NCI-H446 (cell line): ENCODE data around the gene PREX1.

Source experiments
- DNase-seq, 2 experiments: peaks; one replicate each; lab custom pipeline; 2025; lab: John Stamatoyannopoulos, UW

The PREX1 gene

DNA sequence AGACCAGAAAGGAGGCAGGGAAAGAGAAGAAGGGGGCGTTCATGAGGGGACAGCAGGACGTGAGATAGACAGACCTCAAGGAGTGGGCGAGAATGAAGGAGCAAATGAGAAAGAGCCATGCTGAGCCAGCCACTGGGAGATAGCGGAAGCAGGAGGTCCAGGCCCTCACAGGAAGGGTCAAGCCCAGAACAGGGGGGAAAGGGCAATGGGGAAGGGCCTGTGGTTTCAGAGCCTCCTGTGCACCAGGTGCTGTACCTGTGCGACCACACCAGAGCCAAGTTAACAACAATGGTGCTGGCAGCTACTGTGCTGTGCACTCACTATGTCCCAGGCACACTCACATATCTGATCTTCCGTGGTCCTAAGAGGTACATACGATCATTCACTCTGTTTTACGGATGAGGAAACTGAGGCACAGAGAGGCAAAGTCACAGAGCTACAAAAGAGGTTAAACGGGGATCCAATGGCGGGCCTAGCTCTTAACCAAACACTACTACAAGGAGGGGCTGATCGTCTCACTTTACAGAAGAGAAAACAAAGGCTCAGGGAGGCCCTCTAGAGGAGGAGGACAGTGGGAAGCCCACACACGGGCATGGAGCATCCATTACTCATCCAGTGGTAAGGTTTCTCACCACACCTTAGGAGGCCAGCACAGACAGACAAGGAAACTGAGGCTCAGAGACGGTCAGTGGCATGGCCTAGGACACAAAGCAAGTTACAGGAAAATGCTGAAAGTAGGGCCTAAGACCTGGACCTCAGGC, 129.1 kb downstream of the PREX1 start:
- DNase-seq = no peak

- DNase-seq = peak in 1 of 2 experiments; percentile 70
Measured at GRCh38 chr20:48697845-48698491, 129.8 kb downstream of the PREX1 start.

GRCh38 chr20:48696671-48697070, 131.1 kb downstream of the PREX1 start:
- DNase-seq = no peak

- DNase-seq = no peak
Measured at GRCh38 chr20:48695738-48696137, 132.1 kb downstream of the PREX1 start.

DNA sequence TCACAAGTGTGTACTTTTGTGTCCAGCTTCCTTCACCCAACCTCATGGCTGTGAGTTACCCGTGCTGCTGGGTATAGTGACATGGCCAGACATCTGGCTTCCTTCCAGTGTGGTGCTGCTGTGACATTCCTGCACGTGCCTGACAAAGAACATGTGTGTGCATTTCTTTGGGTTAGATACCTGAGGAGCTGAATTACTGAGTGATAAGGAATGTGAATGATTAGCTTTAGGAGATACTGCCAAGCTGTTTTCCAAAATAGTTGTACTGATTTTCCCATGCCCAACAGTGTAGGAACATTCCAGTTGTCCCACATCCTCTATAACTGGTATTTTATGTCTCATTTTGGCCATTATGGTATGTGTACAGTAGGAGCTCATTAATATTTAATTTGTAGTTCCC, 132.5 kb downstream of the PREX1 start:
- DNase-seq = no peak

- DNase-seq = no peak
Measured at GRCh38 chr20:48694381-48694865, 133.4 kb downstream of the PREX1 start.

DNA sequence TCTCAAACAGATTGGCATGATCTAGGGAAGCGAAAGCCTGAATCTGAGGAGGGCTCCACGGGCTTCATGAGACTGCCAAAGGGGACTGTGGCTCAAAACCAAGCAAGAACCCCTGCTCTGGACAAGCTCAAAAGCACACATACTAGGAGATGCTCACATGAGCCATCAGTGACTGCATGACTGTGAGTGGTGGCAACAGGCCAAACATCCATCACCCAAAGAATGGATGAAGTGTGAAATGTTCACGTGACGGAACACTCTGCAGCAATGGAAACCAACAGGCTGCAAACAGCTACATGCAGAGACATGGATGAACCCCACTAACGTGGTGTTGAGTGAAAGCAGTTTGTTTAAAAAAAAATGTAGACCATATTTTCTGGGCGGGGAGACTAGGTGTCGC, 136.3 kb downstream of the PREX1 start:
- DNase-seq = no peak

DNA sequence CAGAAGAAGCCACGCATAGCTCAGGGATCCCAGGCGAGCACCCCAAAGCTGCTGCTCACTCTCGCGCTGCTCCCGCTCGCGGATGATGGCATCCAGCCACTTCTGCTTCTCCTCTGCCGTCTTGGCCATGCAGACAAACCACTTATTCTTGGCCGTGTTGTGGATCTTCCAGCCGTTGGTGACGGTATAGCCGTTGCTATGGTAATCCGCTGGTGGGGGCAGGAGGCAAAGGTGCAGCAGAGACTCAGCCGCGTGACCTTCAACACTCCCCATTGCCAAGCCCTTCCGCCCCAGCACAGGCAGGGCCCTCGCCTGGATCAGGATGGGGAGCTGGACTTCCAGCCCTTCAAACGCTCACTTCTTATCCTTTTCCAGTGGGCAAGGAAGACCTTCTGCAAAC, 136.9 kb downstream of the PREX1 start:
- DNase-seq = no peak

DNA sequence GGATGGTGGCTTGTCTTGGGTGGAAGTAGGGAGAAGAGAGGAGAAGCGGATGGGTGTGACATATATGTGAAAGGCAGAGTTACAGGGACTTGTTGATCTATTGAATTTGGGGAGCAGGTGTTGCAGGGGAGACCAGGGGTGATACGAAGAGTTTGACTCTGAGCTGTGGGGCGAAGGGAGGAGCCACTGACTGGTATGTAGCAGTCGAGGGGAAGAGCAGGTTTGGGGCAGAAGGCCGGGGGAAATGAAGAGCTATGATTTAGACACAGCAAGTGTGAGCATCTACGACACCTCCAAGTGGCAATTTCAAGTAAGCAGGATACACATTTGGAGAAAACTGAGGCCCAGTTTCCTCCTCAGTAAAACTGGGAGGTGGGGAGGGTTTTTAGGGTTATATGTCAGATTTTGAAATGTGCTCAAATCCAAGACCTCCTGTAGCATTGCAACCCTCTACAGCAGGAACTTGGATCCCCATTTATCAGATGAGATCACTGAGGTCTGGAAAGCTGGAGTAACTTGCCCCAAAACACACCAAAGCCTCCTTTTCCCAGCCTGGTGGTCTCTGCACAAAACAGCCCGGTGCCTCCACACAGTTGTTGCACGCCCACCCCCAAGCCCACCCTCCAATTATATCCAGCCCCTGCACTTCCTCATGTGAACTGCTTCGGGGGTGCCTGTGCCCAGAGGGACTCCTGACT, 137.8 kb downstream of the PREX1 start:
- DNase-seq = no peak

- DNase-seq = no peak
Measured at GRCh38 chr20:48689388-48689787, 138.4 kb downstream of the PREX1 start.

DNA sequence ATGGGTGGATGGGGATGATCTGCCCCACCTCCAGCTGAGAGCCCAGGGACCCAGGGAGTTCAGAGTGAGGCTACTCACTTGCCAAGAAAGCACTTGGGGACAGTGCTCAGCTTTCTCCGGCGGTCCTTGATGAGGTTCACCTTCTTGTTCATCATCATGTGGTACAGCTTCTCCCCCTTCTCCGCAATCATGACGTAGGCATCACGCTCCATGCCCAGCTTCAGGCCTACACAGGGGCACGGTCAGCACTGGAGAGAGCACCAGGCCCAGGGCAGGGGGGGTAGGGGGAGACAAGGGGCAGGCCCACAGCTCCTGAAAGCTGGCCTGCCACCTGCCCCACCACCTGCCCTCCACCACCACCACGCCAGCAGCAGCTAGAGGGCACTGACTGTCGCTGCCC, 139.2 kb downstream of the PREX1 start:
- DNase-seq = no peak

GRCh38 chr20:48687117-48687800, 140.5 kb downstream of the PREX1 start:
- no peak for DNase-seq

DNA sequence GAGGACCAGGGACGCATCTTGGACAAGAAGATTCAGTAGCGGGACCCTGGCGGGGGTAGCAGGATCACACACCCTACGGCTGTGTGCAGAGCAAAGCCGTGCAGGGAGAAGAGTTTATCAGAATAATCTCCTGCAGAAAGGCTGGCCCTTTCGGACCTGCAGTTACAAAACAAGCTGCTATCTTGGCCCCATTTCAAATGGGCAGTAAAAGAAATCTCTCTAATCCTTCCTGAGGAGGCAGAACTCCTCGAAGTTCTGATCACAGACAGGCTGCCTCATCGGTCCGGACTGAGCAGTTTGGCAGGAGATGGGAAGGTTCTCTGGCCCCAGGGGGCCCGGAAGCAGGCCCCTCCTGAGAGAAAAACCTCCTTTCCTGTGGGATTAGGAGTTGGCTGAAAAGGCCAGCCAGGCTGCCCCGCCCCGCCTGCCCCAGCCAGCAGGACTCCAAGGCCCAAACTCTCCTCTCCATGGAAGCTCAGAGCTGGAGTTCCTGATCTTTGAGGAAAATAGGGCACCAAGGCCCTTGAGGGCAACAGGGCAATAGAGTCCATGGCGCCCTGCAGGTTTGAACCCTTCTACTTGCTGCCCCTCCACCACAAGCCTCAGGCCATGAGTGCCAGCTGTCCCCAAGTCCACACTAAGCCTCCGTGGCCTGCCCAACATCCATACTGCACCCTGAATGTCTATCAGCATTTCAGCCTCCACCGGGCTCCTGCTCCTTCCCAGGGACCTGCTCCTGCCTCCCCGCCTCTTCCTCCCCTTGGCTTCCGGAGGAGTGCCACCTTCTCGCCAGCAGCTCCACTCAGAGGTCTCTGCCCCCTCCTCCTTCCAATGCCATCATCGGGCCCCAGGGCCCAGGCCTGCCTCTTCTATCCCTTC, 141.3 kb downstream of the PREX1 start:
- no peak for DNase-seq

GRCh38 chr20:48685300-48685699, 142.5 kb downstream of the PREX1 start:
- DNase-seq = no peak

DNA sequence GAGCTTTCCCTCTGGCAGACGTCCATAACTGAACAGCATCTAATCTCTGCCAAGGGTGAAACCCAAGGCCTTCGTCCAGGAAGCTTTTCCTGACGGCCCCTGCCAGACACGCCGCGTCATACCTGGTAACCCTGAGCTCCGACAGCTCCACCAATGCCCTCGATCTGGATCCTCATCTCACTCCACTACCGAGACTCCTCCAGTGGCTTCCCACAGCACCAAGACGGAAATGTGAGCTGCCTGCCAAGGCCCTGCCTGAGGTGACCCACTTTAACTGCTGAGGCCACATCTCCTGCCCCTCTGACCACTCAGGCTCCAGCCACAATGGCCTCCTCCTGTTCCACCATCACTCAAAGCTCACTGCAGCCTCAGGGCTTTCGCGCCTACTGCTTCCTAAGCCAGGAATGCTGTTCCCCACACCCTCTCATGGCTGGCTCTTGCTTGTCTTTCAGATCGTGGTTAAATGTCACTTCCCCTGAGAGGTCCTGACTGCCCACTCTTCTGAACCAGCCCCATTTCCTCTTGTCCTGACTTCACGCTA, 143.2 kb downstream of the PREX1 start:
- DNase-seq = no peak

- no peak for DNase-seq
Measured at GRCh38 chr20:48683467-48684175, 144.2 kb downstream of the PREX1 start.

GRCh38 chr20:48682529-48683363, 145.1 kb downstream of the PREX1 start:
- DNase-seq = peak; percentile 84 to 94

- DNase-seq = no peak
Measured at GRCh38 chr20:48681873-48682426, 145.8 kb downstream of the PREX1 start.

- DNase-seq = no peak
Measured at GRCh38 chr20:48681201-48681872, 146.5 kb downstream of the PREX1 start.
